Measurements from ENCODE around the gene GOLGA8B.
"Not testable (repeated sequence)": the region's sequence is repeated elsewhere in the genome, so short reads cannot be mapped to it uniquely, and the experiment has no call there.

GOLGA8B gene

GRCh38 chr15:34564711-34565110 lies 18.7 kb downstream of the GOLGA8B start:
- H3K4me1 ChIP-seq (ENCODE audit: control insufficient read depth in 2 of 2, insufficient read depth in 1 of 2, low read depth in 1 of 2, low read length in 2 of 2); H3K23ac ChIP-seq (ENCODE audit: low read depth, low read length, poor library complexity); H3K79me1 ChIP-seq (ENCODE audit: low read depth, low read length); H3K27me3 ChIP-seq (ENCODE audit: control insufficient read depth in 3 of 3, insufficient read depth in 3 of 3, low read depth in 1 of 3, low read length in 3 of 3); H3K14ac ChIP-seq (ENCODE audit: low read length); H2AK5ac ChIP-seq (ENCODE audit: low read depth, low read length); DNase-seq (ENCODE audit: low spot score); H4K91ac ChIP-seq (ENCODE audit: low read depth, low read length, poor library complexity); H2AFZ ChIP-seq (ENCODE audit: low read length); H3K9me3 ChIP-seq (replicated peaks in 1 of 2; ENCODE audit: control insufficient read depth in 2 of 2, insufficient read depth in 1 of 2, low read depth in 1 of 2, low read length in 2 of 2); H2BK5ac ChIP-seq (ENCODE audit: low read length); H3K27ac ChIP-seq (replicated peaks; ENCODE audit: low read length); H3K18ac ChIP-seq (ENCODE audit: low read length); H3K9ac ChIP-seq (ENCODE audit: low read depth, low read length, poor library complexity); H3K4ac ChIP-seq (ENCODE audit: low read length); H4K8ac ChIP-seq (ENCODE audit: low read depth, low read length); H3K4me2 ChIP-seq (ENCODE audit: insufficient read depth, low read length, poor library complexity, severe bottlenecking); H2BK15ac ChIP-seq (ENCODE audit: low read length); H2BK120ac ChIP-seq (ENCODE audit: low read depth, low read length); H3K4me3 ChIP-seq (ENCODE audit: low read length in 2 of 2); H3K36me3 ChIP-seq (replicated peaks in 1 of 2; ENCODE audit: control insufficient read depth in 2 of 2, insufficient read depth in 2 of 2, low read length in 2 of 2); H2BK12ac ChIP-seq (ENCODE audit: low read length): not testable (repeated sequence)
- WGBS, 2 donors (ENCODE audit: extremely low coverage in 2 of 2, insufficient read length in 2 of 2, insufficient replicate concordance in 1 of 2): no CpG with 5 or more reads among the region's 5 CpGs

DNA sequence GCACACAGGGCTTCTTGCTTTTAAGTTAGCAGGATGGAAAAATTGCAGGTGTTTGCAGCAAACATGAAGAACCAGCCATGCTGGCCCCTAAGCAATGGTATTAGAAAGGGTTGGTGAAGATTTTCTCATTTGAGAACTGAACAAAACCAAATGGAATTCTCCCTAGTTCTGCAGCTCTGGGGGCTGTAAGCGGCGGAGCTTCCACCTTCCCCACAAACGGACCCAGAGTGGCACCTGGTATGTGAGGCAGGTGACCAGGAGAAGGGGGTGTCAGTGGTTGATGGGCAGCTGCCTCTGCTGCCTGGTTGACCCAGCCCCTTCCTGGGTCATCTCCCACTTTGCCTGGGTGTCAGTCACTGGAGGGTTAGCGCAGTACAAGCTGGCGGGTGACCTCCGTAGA lies 22.6 kb downstream of the GOLGA8B start:
- WGBS, 2 donors (ENCODE audit: extremely low coverage in 2 of 2, insufficient read length in 2 of 2, insufficient replicate concordance in 1 of 2): no CpG with 5 or more reads among the region's 6 CpGs

GRCh38 chr15:34559764-34560163 lies 23.7 kb downstream of the GOLGA8B start:
- not testable (repeated sequence) for H3K23ac ChIP-seq (ENCODE audit: low read depth, low read length, poor library complexity); H2AFZ ChIP-seq (ENCODE audit: low read length); H3K36me3 ChIP-seq (replicated peaks in 1 of 2; ENCODE audit: control insufficient read depth in 2 of 2, insufficient read depth in 2 of 2, low read length in 2 of 2); H3K27me3 ChIP-seq (ENCODE audit: control insufficient read depth in 3 of 3, insufficient read depth in 3 of 3, low read depth in 1 of 3, low read length in 3 of 3); H3K27ac ChIP-seq (replicated peaks; ENCODE audit: low read length); H3K4me3 ChIP-seq (ENCODE audit: low read length in 2 of 2); H3K4me2 ChIP-seq (ENCODE audit: insufficient read depth, low read length, poor library complexity, severe bottlenecking); H3K79me1 ChIP-seq (ENCODE audit: low read depth, low read length); H4K91ac ChIP-seq (ENCODE audit: low read depth, low read length, poor library complexity); H2BK15ac ChIP-seq (ENCODE audit: low read length); H3K14ac ChIP-seq (ENCODE audit: low read length); H3K9ac ChIP-seq (ENCODE audit: low read depth, low read length, poor library complexity); H2BK120ac ChIP-seq (ENCODE audit: low read depth, low read length); H3K9me3 ChIP-seq (replicated peaks in 1 of 2; ENCODE audit: control insufficient read depth in 2 of 2, insufficient read depth in 1 of 2, low read depth in 1 of 2, low read length in 2 of 2); H2AK5ac ChIP-seq (ENCODE audit: low read depth, low read length); H3K4me1 ChIP-seq (ENCODE audit: control insufficient read depth in 2 of 2, insufficient read depth in 1 of 2, low read depth in 1 of 2, low read length in 2 of 2); DNase-seq (ENCODE audit: low spot score); H2BK12ac ChIP-seq (ENCODE audit: low read length); H3K18ac ChIP-seq (ENCODE audit: low read length); H3K4ac ChIP-seq (ENCODE audit: low read length); H4K8ac ChIP-seq (ENCODE audit: low read depth, low read length); H2BK5ac ChIP-seq (ENCODE audit: low read length)
- no CpG with 5 or more reads among the region's 5 CpGs for WGBS, 2 donors (ENCODE audit: extremely low coverage in 2 of 2, insufficient read length in 2 of 2, insufficient replicate concordance in 1 of 2)

More for the DNA sequence above, 22.6 kb downstream of the GOLGA8B start:
- H3K27me3 ChIP-seq (ENCODE audit: control insufficient read depth in 3 of 3, insufficient read depth in 3 of 3, low read depth in 1 of 3, low read length in 3 of 3); H3K79me1 ChIP-seq (ENCODE audit: low read depth, low read length); H3K14ac ChIP-seq (ENCODE audit: low read length); H2BK15ac ChIP-seq (ENCODE audit: low read length); DNase-seq (ENCODE audit: low spot score); H2AK5ac ChIP-seq (ENCODE audit: low read depth, low read length); H4K8ac ChIP-seq (ENCODE audit: low read depth, low read length); H3K4me2 ChIP-seq (ENCODE audit: insufficient read depth, low read length, poor library complexity, severe bottlenecking); H2BK120ac ChIP-seq (ENCODE audit: low read depth, low read length); H2BK12ac ChIP-seq (ENCODE audit: low read length); H3K27ac ChIP-seq (replicated peaks; ENCODE audit: low read length); H3K18ac ChIP-seq (ENCODE audit: low read length); H3K9ac ChIP-seq (ENCODE audit: low read depth, low read length, poor library complexity); H4K91ac ChIP-seq (ENCODE audit: low read depth, low read length, poor library complexity); H3K36me3 ChIP-seq (replicated peaks in 1 of 2; ENCODE audit: control insufficient read depth in 2 of 2, insufficient read depth in 2 of 2, low read length in 2 of 2); H3K23ac ChIP-seq (ENCODE audit: low read depth, low read length, poor library complexity); H3K4me3 ChIP-seq (ENCODE audit: low read length in 2 of 2); H3K4me1 ChIP-seq (ENCODE audit: control insufficient read depth in 2 of 2, insufficient read depth in 1 of 2, low read depth in 1 of 2, low read length in 2 of 2); H2BK5ac ChIP-seq (ENCODE audit: low read length); H3K9me3 ChIP-seq (replicated peaks in 1 of 2; ENCODE audit: control insufficient read depth in 2 of 2, insufficient read depth in 1 of 2, low read depth in 1 of 2, low read length in 2 of 2); H2AFZ ChIP-seq (ENCODE audit: low read length); H3K4ac ChIP-seq (ENCODE audit: low read length): not testable (repeated sequence)

DNA sequence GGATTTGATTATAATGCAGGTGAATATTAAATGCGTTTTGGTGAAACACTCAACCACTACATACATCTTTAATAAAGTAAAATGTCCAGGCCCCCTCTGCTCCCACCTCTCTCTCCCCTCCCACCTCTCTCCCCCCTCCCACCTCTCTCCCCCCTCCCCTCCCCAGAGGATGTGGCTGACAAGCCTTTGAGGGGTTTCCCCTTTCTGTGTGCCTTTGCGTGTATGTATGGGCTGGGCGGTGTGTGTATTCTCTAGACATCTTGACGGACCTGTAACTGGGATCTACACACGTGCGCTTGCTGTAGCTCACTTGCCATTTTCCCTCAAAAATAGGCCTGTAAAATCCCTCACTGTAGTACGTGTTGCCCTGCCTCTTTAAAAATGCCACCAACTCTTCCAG lies 28.3 kb downstream of the GOLGA8B start:
- H2AK5ac ChIP-seq (ENCODE audit: low read depth, low read length): not testable (repeated sequence)

More for the DNA sequence above, 28.3 kb downstream of the GOLGA8B start:
- H3K4ac ChIP-seq (ENCODE audit: low read length); H2AFZ ChIP-seq (ENCODE audit: low read length); DNase-seq (ENCODE audit: low spot score); H3K23ac ChIP-seq (ENCODE audit: low read depth, low read length, poor library complexity); H3K4me1 ChIP-seq (ENCODE audit: control insufficient read depth in 2 of 2, insufficient read depth in 1 of 2, low read depth in 1 of 2, low read length in 2 of 2); H3K27ac ChIP-seq (replicated peaks; ENCODE audit: low read length); H3K36me3 ChIP-seq (replicated peaks in 1 of 2; ENCODE audit: control insufficient read depth in 2 of 2, insufficient read depth in 2 of 2, low read length in 2 of 2); H3K27me3 ChIP-seq (ENCODE audit: control insufficient read depth in 3 of 3, insufficient read depth in 3 of 3, low read depth in 1 of 3, low read length in 3 of 3); H2BK120ac ChIP-seq (ENCODE audit: low read depth, low read length); H3K9ac ChIP-seq (ENCODE audit: low read depth, low read length, poor library complexity); H2BK5ac ChIP-seq (ENCODE audit: low read length); H3K9me3 ChIP-seq (replicated peaks in 1 of 2; ENCODE audit: control insufficient read depth in 2 of 2, insufficient read depth in 1 of 2, low read depth in 1 of 2, low read length in 2 of 2); H3K14ac ChIP-seq (ENCODE audit: low read length); H2BK12ac ChIP-seq (ENCODE audit: low read length); H4K8ac ChIP-seq (ENCODE audit: low read depth, low read length); H2BK15ac ChIP-seq (ENCODE audit: low read length); H3K4me2 ChIP-seq (ENCODE audit: insufficient read depth, low read length, poor library complexity, severe bottlenecking); H3K79me1 ChIP-seq (ENCODE audit: low read depth, low read length); H3K4me3 ChIP-seq (ENCODE audit: low read length in 2 of 2); H3K18ac ChIP-seq (ENCODE audit: low read length); H4K91ac ChIP-seq (ENCODE audit: low read depth, low read length, poor library complexity): not testable (repeated sequence)
- no CpG with 5 or more reads among the region's 7 CpGs for WGBS, 2 donors (ENCODE audit: extremely low coverage in 2 of 2, insufficient read length in 2 of 2, insufficient replicate concordance in 1 of 2)
